Effector memory CD8-positive, alpha-beta T cell (primary cell): Measurements from ENCODE around the gene AMOTL2.

Experiments
- ATAC-seq: fragments of 150-1000 bp; cut with Tn5 transposase; replicated peaks from 2 replicates; pipeline ENCODE4 v1.10.0; 2021; ENCODE audit warnings: mild to moderate bottlenecking, moderate library complexity
- DNase-seq, 3 experiments: peaks; one replicate each; pipeline ENCODE4 v3.0.0; 2021
- H3K27ac Mint-ChIP-seq, 2 donors: one replicate each; pipeline ENCODE4 v1.8.0; 2022; ENCODE audit warnings: mild to moderate bottlenecking in 2 of 2, mixed read lengths in 2 of 2, moderate library complexity in 2 of 2
- H3K27me3 Mint-ChIP-seq, 2 donors: one replicate each; pipeline ENCODE4 v1.8.0; 2022; ENCODE audit warnings: mixed read lengths in 2 of 2
- H3K36me3 Mint-ChIP-seq: one replicate; pipeline ENCODE4 v1.8.0; 2022; ENCODE audit warnings: mild to moderate bottlenecking, moderate library complexity, mixed read lengths; ENCODE audit not compliant: insufficient read depth
- H3K4me1 Mint-ChIP-seq, 2 donors: one replicate each; pipeline ENCODE4 v1.8.0; 2022; ENCODE audit warnings: low read depth in 2 of 2, mixed read lengths in 2 of 2
- H3K4me3 Mint-ChIP-seq, 2 donors: one replicate each; pipeline ENCODE4 v1.8.0; 2022; ENCODE audit warnings: mild to moderate bottlenecking in 2 of 2, mixed read lengths in 2 of 2, moderate library complexity in 2 of 2
- H3K9me3 Mint-ChIP-seq, 2 donors: one replicate each; pipeline ENCODE4 v1.8.0; 2022; ENCODE audit warnings: mixed read lengths in 2 of 2

Gene AMOTL2

DNA sequence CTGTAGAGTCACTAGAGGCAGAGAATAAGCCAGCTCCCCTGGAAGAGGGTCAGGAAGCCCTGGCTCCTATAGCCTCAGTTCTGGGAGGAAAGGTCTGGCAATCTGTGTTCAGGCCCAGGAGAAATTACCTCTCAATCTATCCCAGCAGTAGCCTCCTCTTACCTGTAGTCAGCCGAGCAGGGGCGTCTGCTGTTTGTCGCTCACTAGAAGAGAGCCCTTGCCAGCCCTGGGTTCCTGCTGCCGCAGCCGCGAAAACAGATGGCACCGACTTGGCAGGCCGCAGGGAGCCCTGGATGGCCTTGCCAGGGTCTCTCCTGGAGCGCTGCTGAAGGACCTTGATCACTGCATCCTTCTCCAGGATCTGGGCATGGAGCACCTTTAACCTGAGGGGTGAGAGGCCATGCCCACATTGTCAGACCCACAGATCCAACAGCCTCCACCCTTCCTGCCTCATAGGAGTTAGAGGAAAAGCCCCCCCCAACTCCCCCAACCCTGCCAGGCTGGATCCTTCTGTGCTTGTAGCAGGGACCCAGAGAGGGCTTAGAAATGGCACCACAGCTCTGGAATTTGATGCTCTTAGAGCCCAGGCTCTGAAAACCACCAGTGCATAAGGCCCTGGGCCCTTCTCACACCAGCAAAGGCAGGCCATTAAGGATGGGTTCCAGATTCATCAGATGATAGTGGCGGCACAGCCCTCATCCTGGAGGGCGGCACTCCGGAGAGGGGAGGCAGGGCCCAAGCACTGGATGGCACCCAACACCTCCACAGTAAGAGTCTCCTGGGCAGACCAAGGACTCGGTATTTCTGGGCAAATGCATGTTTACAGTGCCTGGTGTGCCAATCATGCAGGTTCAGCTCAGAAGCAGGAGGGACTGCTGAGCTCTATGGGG lies 14.9 kb downstream of the AMOTL2 start:
- DNase-seq (no peak), ATAC-seq (no peak)
- Mint-ChIP-seq H3K9me3 (no peaks in the 10 kb centered on the region), H3K4me3 (no peak overlapping the region), H3K4me1 (peaks cover 4 to 10% of the 10 kb centered on the region in 2 donors), H3K27ac (no peak overlapping the region), H3K36me3 (no peaks in the 10 kb centered on the region), H3K27me3 (peaks cover 0 to 17% of the 10 kb centered on the region in 2 donors)

DNA sequence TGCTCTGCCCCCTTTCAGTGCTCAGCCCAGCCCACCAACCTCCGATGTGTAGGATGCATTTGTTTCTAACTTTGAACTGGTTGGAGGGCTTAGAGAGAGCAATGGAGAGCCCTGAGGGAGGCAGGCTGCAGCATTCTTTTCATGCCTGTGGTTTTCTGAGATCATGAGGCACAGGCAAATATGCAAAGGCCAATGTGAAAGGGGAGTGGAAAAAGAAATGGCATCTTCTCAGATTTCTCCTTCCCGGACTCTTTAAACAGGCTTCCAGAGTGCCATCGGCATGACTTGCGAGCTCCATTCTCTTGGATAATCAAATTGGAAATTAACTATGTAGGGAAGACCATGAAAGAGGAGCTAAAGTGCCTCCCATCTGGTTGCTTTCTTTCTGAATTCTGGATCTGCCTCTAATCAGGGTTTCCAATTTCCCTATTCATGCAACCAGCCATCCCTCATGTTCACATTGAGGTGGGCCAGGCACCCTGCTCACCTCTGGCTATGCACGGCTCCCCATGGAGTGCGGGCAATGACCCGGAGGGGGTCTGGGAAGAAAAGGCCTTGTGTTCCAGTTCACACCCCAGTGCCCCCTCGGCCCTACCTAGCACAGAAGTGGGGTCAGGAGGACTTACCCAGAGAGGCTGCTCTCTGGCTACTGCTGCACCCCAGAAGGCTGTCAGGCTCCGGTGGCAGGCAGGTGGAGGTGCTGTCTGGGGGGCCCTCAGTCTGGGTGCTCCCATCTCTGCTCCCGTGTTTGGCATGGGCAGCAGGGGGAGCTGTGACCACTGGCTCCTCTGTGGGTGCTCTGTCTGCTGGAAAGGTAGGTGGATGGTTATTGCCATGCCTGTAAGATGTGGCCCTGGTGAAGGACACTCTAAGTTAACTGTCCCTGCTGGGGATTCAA lies 16.1 kb downstream of the AMOTL2 start:
- no peak for ATAC-seq
- Mint-ChIP-seq H3K27ac (no peak overlapping the region), H3K9me3 (no peaks in the 10 kb centered on the region), H3K36me3 (no peaks in the 10 kb centered on the region), H3K27me3 (peaks cover 0 to 17% of the 10 kb centered on the region in 2 donors), H3K4me1 (peaks cover 0 to under 1% of the 10 kb centered on the region in 2 donors), H3K4me3 (no peak overlapping the region)
- no peak for DNase-seq

DNA sequence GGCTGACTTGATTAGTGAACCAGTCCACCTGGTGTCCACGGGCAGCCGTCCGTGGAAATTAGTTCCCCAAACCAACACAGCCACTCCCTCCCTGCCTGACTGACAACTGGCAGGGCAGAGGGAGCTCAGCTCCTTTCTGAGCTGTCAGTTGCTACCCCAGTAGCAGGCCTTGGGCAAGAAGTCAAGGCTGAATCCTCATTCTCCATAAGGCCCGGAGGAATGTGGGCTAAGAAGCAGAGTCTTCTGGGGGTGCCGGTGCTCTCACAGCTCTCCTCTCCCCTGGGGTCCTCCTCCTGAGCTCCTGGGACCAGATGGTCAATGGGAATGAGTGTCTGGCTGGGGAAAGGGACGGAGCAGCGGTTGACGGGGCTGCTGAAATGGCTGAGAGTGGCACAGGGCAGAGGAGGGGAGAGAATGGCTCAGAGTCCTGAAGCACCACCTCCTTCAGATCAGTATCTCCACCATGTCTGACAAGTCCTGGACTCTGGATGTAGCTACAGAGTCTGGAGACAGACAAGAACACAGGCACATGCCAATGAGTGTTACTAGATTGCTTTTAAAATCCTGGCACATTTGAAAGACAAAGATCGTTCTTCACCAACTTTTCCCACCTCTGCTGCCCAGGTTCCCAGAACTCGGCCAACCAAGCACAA lies 16.9 kb downstream of the AMOTL2 start:
- ATAC-seq (no peak), DNase-seq (no peak)
- Mint-ChIP-seq H3K9me3 (no peaks in the 10 kb centered on the region), H3K27me3 (peaks cover 0 to 17% of the 10 kb centered on the region in 2 donors), H3K36me3 (no peaks in the 10 kb centered on the region), H3K27ac (no peak overlapping the region), H3K4me1 (no peaks in the 10 kb centered on the region), H3K4me3 (no peak overlapping the region)

DNA sequence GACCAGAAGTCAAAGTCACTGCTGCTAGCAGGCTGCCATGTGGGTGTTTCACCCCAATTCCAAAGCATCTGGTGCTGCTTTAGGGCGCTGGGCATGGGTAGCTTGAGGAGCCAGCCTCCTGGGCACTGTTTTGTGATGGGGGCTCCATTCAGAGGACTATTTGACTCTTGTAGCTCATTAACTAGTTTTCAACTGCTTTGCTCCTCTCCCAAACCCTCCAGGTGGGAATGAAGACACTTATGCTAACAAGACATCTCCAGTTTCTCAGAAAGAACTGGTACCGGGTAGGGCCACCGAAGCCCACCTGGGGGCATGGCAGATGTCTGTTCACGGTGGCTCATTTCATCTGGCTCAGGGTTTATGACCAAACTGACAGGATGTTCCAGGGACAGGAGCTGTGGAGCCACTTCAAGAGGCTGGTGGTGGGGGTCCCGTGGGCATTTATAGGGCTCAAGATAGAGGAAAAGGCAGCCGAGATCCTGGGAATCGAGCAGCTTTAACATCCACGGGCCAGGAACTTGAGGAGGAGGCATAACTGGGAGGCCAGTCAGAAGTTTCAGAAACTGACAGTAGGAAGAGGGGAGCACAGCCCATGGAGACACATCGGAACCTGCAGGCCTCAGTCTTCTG lies 17.7 kb downstream of the AMOTL2 start:
- H3K4me3 Mint-ChIP-seq = no peak overlapping the region
- no peaks in the 10 kb centered on the region for H3K4me1 Mint-ChIP-seq
- no peak for ATAC-seq
- no peak overlapping the region for H3K27ac Mint-ChIP-seq
- H3K27me3 Mint-ChIP-seq = peaks cover 0 to 17% of the 10 kb centered on the region in 2 donors
- no peak for DNase-seq
- no peaks in the 10 kb centered on the region for H3K36me3 Mint-ChIP-seq
- no peaks in the 10 kb centered on the region for H3K9me3 Mint-ChIP-seq

DNA sequence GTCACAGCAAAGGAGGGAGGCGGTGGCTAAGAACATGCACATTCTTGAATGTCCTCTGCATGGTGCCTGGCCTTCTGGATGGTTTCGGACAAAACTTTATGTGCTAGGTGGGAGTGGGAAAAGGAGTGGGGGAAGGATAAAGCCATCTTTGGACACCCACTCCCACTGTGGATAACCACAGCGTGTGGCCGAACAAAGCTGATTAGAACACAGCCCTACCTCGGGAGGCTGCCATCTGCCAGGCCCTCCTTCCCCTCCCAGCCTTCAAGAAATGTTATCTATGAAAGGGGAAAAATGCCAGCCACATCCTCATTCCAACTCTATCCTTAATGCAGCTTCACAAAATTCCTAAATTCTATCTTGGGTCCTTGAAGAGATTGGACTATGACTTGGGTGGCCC lies 18.8 kb downstream of the AMOTL2 start:
- ATAC-seq (no peak), DNase-seq (no peak)
- H3K36me3 Mint-ChIP-seq = no peaks in the 10 kb centered on the region
- H3K27me3 Mint-ChIP-seq = peaks cover 0 to 15% of the 10 kb centered on the region in 2 donors
- H3K4me1 Mint-ChIP-seq = no peaks in the 10 kb centered on the region
- H3K27ac Mint-ChIP-seq = no peak overlapping the region
- H3K4me3 Mint-ChIP-seq = no peak overlapping the region
- no peaks in the 10 kb centered on the region for H3K9me3 Mint-ChIP-seq

DNA sequence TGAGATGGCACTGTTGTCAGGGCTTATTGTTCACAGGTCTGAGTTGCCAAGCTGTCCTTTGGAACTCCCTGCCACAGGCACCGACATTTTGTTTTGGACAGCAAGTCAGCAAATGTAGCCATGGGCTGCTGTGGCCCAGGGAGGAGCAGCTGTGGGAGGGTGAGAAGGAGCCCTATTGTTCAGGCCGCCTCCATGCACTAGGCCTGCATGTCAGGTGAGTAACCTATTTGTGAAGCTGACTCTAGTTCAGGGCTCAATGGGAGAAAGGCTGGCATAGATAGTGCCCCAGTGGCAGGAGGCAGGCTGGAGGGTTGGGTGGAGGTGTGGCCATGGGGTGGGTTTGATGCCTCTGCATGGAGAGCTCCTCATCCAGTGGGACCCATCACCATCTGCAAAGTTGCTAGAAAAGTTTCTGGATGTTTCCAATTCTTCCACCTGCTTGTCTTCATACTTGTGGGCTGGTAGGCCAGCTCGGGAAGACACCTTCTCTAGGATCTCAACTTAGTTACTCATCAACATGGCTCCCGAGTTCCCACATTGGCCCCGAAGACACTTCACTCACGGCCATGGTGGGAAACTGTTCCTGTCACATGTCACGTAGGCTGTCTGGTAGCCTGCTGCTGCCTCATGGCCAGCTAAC lies 19.5 kb downstream of the AMOTL2 start:
- no peaks in the 10 kb centered on the region for H3K9me3 Mint-ChIP-seq
- H3K4me3 Mint-ChIP-seq = no peak overlapping the region
- ATAC-seq (no peak), DNase-seq (no peak)
- H3K36me3 Mint-ChIP-seq = no peaks in the 10 kb centered on the region
- no peak overlapping the region for H3K27ac Mint-ChIP-seq
- H3K4me1 Mint-ChIP-seq = no peaks in the 10 kb centered on the region
- peaks cover 0 to 8% of the 10 kb centered on the region in 2 donors for H3K27me3 Mint-ChIP-seq

DNA sequence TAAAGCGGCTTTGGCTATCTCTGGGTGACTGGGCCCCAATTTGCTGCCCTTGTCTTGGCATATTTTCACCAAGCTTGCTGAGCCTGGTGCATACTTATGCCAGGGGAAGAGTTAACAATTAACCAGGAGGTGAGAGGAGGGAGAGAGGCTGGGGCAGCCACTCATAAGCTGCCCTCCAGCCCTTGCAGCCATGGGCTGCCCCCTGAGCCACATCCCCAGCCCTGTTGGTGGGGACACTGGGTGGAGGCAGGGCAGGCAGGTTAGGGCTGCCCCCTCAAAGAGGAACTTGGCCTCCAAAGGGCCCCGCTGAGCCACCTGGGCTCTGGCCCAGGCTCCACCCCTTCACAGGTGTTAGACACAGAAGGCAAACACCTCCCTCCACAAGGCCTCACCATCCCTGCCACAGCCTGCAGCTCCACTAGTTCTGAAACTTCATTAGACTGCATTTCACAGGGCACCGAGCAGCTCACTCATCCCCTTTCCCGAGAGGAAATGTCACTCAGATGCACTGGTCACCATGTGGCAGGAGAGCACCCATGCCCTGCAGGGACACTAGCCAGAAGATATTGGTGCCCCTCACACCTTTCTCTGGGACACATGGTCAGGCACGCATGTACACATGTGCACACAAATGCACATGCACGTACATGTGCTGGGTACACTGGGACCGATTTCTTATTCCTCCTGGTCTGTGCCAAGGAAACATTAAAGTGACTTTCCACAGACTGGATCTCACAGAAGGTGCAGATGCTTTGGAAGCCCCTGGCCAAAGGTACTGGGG lies 20.2 kb downstream of the AMOTL2 start:
- Mint-ChIP-seq H3K36me3 (no peaks in the 10 kb centered on the region), H3K4me3 (no peak overlapping the region), H3K27ac (no peak overlapping the region), H3K9me3 (no peaks in the 10 kb centered on the region), H3K27me3 (peaks cover 0 to 10% of the 10 kb centered on the region in 2 donors), H3K4me1 (no peaks in the 10 kb centered on the region)
- DNase-seq = no peak
- no peak for ATAC-seq

DNA sequence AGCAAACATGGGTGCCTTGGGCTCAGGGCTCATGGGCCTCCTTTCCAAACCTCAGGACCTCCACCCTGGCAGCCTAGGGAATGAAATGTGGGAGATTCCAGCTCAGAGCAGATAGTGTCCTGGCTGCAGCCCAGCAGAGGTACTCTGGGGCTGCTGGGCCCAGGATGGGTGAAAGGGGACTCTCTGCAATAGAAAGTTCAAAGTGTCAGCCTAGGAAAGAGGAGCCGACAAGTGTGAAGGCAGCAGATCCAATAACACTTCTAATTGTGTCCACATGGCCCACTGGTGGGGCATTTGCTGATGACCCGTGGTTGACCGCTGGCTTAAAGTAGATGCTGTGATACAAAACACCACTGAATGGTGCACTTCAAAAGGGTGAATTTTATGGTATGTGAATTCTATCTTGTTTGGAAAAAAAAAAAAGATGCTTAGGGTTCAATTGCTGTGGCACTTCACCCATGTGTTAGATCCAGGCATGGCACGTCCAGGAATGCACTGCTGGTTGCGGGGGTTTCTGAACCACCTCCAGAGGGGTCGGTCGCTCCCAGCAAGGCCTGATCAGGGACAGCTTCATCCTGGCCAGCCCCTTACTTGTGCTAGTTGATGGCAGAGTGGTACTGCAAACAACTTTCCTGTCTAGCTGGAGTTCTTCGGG lies 20.9 kb downstream of the AMOTL2 start:
- no peak for DNase-seq
- no peak for ATAC-seq
- Mint-ChIP-seq H3K4me3 (no peak overlapping the region), H3K9me3 (no peaks in the 10 kb centered on the region), H3K36me3 (no peaks in the 10 kb centered on the region), H3K4me1 (no peaks in the 10 kb centered on the region), H3K27ac (no peak overlapping the region), H3K27me3 (peaks cover 0 to 17% of the 10 kb centered on the region in 2 donors)

DNA sequence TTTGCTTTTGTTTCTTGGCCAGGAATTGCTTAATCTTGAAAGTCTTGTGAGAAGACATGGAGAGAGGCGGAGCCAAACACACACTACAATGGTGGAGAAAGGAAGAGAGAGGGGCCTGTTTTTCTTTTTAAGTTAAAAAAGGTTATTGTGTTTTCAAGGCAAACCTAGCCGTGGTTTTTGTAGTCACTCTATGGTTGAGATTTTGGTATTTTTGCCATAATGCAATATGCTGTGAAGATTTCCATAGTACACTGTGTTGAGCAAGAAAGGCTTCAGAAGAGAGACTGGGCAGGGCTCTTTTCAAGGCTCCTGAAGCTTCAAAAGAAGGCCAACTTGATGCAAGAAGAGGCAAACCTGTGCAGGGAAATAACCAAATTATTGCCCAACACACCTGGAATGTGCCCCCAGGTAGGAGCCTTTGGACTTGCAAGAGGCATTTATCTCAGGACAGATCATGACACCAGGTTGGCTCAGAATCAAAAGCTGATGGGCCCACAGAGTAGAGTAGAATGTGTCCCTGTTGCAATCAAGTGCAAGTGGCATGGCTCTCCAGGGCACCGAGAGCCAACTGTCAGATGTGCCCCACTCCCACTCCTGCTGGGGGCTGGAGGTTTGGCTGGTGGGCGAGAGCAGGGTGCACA lies 22.1 kb downstream of the AMOTL2 start:
- Mint-ChIP-seq H3K27ac (no peak overlapping the region), H3K4me1 (no peaks in the 10 kb centered on the region), H3K9me3 (no peaks in the 10 kb centered on the region), H3K27me3 (peaks cover 0 to 20% of the 10 kb centered on the region in 2 donors), H3K4me3 (no peak overlapping the region), H3K36me3 (no peaks in the 10 kb centered on the region)
- no peak for ATAC-seq
- DNase-seq = no peak

DNA sequence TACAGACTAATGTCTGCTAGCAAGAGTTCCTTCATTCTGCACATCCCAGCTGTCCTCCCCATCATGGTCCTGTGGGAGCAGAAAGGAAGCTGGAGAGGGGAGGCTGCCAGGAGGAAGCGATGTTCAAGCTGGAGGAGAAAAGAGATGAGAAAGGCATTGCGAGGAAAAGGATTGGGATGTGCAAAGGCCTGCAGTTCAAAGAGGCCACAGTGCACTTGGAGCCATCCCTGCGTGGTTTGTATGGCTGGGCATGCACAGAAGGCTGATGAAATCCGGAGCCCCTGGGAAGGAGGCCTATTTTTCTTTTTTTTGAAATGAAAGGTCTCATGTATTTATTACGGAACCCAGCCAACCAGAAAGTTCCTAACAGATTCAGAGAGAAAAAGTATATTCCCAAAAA lies 22.8 kb downstream of the AMOTL2 start:
- Mint-ChIP-seq H3K27me3 (peaks cover 0 to 16% of the 10 kb centered on the region in 2 donors), H3K27ac (no peak overlapping the region), H3K4me1 (no peaks in the 10 kb centered on the region), H3K4me3 (no peak overlapping the region), H3K9me3 (no peaks in the 10 kb centered on the region), H3K36me3 (no peaks in the 10 kb centered on the region)
- DNase-seq (no peak), ATAC-seq (no peak)

DNA sequence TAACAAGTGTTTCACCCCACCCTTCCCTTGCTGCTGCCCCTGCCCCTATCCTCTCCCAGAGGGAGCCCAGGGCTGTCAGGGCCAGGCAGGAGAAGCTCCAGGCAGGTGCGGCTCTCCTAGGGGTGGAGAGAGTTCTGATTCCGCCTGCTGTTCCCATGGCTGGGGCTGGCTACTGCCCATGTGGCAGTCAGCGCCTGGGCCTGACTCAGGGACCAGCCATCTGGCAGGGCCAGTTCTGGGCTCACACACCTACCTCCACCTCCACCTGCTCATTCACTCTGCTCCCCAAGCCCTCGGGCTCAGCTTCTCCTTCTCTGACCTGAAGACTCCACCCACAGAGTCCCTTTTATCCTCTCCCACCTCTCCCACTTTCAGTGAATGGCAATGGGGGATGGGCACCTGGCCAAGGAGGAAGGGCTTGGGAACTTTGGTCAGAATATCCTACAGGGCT lies 23.4 kb downstream of the AMOTL2 start:
- no peak overlapping the region for H3K4me3 Mint-ChIP-seq
- H3K4me1 Mint-ChIP-seq = no peaks in the 10 kb centered on the region
- peaks cover 0 to 18% of the 10 kb centered on the region in 2 donors for H3K27me3 Mint-ChIP-seq
- DNase-seq (no peak), ATAC-seq (no peak)
- H3K36me3 Mint-ChIP-seq = no peaks in the 10 kb centered on the region
- no peaks in the 10 kb centered on the region for H3K9me3 Mint-ChIP-seq
- H3K27ac Mint-ChIP-seq = no peak overlapping the region
